ENCODE data around the gene SLC9C1.

The SLC9C1 gene

GRCh38 chr3:112293368-112294321 lies at the start of gene SLC9C1:
Gene SLC9C1 (minus strand): TSS chr3:112294216. CDS start chr3:112286791, 7,425 bp downstream.
- DNase-seq: peak; percentile 60

GRCh38 chr3:112341386-112341785 lies 47.4 kb upstream of the SLC9C1 start:
- no peak for DNase-seq

- DNase-seq: no peak
Observed at GRCh38 chr3:112339609-112340008, 45.6 kb upstream of the SLC9C1 start.

GRCh38 chr3:112339134-112339533 lies 45.1 kb upstream of the SLC9C1 start:
- no peak for DNase-seq

- DNase-seq: no peak
Observed at GRCh38 chr3:112338727-112339056, 44.7 kb upstream of the SLC9C1 start.

GRCh38 chr3:112338021-112338726 lies 44.2 kb upstream of the SLC9C1 start:
- peak; percentile 53 for DNase-seq

GRCh38 chr3:112335434-112335781 lies 41.4 kb upstream of the SLC9C1 start:
- DNase-seq: no peak

GRCh38 chr3:112334691-112335433 lies 40.8 kb upstream of the SLC9C1 start:
- no peak for DNase-seq

GRCh38 chr3:112333381-112334317 lies 39.6 kb upstream of the SLC9C1 start:
- DNase-seq: peak; percentile 37

GRCh38 chr3:112333002-112333380 lies 39.0 kb upstream of the SLC9C1 start, which contains the start of gene CD200:
Gene CD200 (plus strand): TSS chr3:112333156. CDS start chr3:112333213, 57 bp downstream.
- DNase-seq: peak; percentile 68

GRCh38 chr3:112331851-112332250 lies 37.8 kb upstream of the SLC9C1 start:
- DNase-seq: no peak

GRCh38 chr3:112327371-112327951 lies 33.4 kb upstream of the SLC9C1 start:
- DNase-seq: peak; percentile 75

GRCh38 chr3:112321867-112322652 lies 28.0 kb upstream of the SLC9C1 start:
- no peak for DNase-seq

- no peak for DNase-seq
Observed at GRCh38 chr3:112320691-112321090, 26.7 kb upstream of the SLC9C1 start.

- no peak for DNase-seq
Observed at GRCh38 chr3:112319516-112320276, 25.7 kb upstream of the SLC9C1 start.

GRCh38 chr3:112315791-112316190 lies 21.8 kb upstream of the SLC9C1 start:
- no peak for DNase-seq

GRCh38 chr3:112314649-112315048 lies 20.6 kb upstream of the SLC9C1 start:
- DNase-seq: no peak

- no peak for DNase-seq
Observed at GRCh38 chr3:112308151-112308911, 14.3 kb upstream of the SLC9C1 start.

GRCh38 chr3:112307557-112307956 lies 13.5 kb upstream of the SLC9C1 start:
- no peak for DNase-seq
